ENCODE measurements around the gene NCOR2.

NCOR2 gene

GRCh38 chr12:124541322-124541721, 26.1 kb downstream of the NCOR2 start:
- no peak for DNase-seq

- no peak for DNase-seq
These were observed 28.0 kb downstream of the NCOR2 start for GRCh38 chr12:124539084-124540041.

- DNase-seq = no peak
These were observed 29.0 kb downstream of the NCOR2 start for GRCh38 chr12:124538194-124539082.

DNA sequence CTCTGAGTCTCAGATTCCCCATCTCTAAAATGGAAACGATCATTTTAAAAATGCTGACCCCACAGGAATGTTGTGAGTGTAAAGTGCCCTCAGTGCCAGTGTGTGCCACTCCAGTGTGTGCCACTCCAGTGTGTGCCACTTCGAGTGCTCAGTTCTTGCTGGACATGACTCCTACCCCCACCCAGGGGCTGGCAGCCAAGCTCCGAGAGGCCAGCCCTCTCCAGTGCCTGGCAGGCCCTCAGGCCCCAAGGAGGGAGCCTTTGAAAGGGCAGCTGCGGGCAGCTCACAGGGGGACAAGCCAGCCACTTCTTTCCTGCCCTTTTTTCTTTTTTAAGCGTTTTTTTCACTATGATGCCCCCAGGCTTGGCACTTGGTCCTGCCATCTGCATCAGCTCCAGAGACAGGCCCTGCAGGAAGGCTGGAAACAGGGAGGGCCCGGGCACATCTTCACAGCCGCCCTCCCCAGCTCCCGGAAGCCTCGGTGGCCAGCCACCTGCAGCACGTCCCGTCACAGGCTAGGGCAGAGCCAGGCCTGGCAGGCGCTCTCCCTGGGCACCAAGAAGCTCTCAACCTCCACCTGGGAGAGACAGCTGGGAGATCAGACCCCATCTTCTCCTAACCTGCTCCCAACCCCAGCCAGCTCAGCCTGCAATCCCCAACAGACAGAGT, 29.8 kb downstream of the NCOR2 start:
- DNase-seq = no peak

DNA sequence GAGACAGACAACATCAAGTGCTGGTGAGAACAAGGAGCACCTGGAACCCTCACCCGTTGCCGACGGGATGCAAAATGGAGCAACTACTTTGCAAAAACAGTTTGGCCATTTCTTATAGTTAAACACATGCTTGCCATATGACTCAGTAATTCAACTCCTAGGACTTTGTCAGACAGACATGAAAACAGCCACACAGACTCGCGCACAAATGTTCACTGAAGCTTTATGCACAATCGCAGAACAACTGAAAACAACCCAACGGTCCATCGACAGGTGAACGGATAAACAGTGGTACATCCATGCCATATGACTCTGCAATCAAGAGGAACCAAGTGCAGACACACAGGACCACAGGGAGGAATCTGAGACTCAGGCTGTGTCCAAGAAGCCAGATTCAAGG, 30.8 kb downstream of the NCOR2 start:
- no peak for DNase-seq

- DNase-seq = no peak
These were observed 32.4 kb downstream of the NCOR2 start for GRCh38 chr12:124534776-124535740.

DNA sequence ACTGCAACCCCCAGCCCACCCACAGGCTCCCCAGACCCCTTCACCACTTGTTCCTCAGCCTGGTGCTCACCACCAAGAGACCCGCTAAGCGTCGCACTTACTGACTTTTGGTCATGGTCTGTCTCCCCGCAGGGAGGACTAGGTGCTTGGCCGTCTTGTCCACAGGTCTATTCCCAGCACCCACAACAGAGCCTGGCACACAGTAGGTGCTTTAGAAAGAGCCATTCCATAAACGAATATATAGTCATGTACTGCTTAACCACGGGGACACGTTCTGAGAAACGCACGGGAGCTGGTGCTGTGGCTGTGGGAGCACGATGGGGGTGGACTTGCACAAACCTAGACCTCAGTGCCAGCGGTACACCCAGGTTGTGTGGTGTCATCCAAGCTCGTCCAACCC, 34.0 kb downstream of the NCOR2 start:
- DNase-seq = no peak

- DNase-seq = no peak
These were observed 34.4 kb downstream of the NCOR2 start for GRCh38 chr12:124532967-124533366.

- no peak for DNase-seq
These were observed 35.1 kb downstream of the NCOR2 start for GRCh38 chr12:124532331-124532750.

- DNase-seq = no peak
These were observed 35.5 kb downstream of the NCOR2 start for GRCh38 chr12:124531906-124532305.

DNA sequence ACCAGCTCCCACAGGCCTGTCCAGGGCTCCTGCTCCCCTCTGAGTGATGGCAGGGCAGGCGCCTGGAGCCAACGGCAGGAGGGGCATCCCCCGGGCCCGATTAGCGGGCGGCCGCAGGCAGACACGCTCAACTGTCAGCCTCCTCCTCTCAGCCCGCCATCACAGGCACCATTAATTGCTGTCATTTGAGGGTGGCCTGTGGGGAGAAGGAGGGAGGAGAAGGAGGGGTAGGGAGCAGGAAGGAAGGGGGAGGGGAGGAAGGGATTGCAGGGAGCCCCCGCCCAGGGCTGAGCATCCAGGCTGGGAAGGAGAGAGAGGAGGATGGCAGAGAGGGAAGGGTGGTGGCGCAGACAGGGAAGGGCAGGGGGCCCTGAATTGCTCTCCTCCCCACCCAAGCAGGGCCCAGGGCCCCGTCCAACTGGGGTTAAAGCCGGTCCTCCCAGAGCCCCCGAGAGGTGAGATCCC, 36.1 kb downstream of the NCOR2 start:
- no peak for DNase-seq

GRCh38 chr12:124530637-124531263, 36.7 kb downstream of the NCOR2 start:
- DNase-seq = no peak

- no peak for DNase-seq
These were observed 37.7 kb downstream of the NCOR2 start for GRCh38 chr12:124529565-124530276.

GRCh38 chr12:124527861-124528561, 39.4 kb downstream of the NCOR2 start:
- no peak for DNase-seq

DNA sequence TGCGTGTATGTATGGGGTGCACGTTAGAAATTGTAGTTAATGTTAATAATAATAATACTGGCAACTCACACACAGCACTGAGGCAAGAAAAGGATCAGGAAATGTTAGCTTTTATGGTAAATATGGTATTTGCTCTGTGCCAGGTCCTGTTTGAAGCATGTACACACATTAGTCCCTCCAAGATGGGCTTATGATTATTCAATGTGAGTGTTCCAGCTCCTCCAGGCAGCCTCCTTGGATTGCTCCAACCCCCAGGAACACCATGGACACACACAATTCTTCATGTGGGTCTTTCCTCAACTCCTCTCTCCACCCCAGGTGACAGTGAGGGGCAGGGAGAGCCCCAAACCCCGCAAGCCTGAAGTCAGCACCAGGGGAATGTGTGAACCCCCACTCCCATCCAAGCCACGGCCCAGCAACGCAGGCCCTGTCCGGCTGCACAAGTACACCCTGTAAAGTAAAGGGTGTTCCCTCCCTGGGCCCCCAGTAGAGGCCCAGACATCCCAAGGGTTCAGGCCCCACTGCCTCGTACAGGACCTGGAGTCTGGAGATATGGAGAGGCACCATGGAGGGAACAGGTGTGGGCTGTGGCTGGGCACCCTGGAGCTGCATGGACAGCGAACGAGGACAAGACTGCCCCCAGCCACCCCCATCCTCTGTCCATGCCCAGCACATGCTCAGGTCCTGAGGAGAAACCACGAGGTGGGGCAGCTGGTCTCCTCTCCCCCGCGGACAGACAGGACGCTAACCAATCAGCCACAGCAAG, 41.3 kb downstream of the NCOR2 start:
- no peak for DNase-seq

GRCh38 chr12:124525455-124525854, 42.0 kb downstream of the NCOR2 start:
- no peak for DNase-seq

DNA sequence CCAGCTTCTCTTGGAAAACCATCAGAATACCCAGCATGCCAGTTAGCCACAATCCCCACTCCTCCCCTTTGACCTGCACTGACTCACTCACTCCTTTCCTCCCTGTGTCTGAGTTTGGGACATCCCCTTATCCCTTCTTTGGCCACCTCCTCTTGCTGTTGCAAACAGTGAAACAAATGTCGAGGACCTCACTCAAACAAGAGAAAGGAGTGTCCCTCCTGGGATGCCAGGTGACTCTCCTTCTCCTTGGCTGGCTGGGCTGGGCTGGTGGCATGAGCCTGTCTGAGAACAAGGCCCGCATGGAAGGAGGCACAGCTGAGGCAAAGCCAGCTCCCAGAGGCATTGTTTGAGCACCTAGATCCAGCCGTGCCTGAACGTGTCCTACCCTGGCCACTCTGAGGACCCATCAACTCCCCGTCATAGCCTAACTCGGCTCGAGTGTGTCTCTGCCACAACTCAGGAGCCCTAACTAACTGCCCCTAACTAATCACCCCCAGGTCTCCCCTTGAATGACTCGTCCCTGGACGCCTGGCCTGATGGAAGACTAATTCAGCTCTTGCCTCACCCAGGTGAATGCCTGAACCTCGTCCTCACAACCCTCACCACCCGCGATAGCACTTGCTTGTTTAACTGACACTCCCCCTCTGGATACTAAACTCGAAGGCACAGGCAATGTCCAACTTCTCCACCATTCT, 43.0 kb downstream of the NCOR2 start:
- no peak for DNase-seq

- DNase-seq = no peak
These were observed 44.3 kb downstream of the NCOR2 start for GRCh38 chr12:124523071-124523470.

Measured in activated gamma-delta T cell (primary cell).